MM.1S (cell line): ENCODE results near the gene RNF130.

Source experiments
- EZH2 ChIP-seq: fragments of 300-600 bp; sonication (generic); optimal IDR thresholded peaks from 2 replicates; pipeline ENCODE3; 2017; ENCODE audit warnings: low read depth, mild to moderate bottlenecking, antibody characterized with exemption, low read length, mixed read lengths
- EZH2phosphoT487 ChIP-seq: fragments of 300-600 bp; sonication (generic); IDR thresholded peaks from 2 replicates; pipeline ENCODE4 v1.6.1; 2018; ENCODE audit warnings: antibody characterized with exemption, low read length
- TF ChIP-seq, protein P1 (sequence below): fragments of 300-600 bp; sonication (generic); IDR thresholded peaks from 2 replicates; pipeline ENCODE4 v1.5.1; 2016; ENCODE audit warnings: antibody characterized with exemption, low read length, mixed read lengths

DNA sequence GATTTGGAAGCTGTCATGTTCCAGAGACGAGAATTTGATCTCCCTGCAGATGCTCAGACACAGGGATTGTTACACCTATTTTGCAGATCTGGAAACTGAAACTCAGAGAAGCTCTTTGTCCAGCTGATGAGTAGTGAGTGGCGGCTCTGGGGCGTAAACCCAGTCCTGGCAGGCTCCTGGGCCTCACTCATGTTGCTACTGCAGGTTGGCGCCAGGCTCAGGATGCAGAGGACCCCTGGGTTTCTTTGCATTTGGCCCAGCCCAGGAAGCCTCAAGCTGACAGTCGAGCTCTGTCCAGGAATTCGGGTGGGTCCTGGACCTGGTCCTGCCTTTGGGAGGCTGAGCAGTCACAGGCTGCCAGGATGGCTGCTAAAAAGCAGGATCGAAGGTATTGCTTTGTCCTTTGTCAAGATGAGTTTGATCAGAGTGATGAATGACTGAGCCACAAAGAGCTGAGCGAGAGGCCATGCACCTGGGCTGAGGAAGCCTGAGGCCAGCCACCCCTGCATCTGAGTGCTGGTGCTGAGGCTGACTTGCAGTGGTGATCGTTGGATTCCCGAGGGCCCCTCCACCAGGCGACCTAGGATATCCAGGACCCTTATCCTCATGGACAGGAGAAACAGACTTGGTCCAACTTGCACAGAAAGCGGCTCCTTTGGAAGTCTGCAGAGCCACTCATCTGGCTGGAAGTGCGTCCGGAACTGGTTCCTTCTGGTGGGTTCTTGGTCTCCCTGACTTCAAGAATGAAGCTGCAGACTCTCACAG is 8.3 kb upstream of the RNF130 start:
- TF ChIP-seq EZH2 (no peak), EZH2phosphoT487 (no peak)
- TF ChIP-seq, protein P1, sequence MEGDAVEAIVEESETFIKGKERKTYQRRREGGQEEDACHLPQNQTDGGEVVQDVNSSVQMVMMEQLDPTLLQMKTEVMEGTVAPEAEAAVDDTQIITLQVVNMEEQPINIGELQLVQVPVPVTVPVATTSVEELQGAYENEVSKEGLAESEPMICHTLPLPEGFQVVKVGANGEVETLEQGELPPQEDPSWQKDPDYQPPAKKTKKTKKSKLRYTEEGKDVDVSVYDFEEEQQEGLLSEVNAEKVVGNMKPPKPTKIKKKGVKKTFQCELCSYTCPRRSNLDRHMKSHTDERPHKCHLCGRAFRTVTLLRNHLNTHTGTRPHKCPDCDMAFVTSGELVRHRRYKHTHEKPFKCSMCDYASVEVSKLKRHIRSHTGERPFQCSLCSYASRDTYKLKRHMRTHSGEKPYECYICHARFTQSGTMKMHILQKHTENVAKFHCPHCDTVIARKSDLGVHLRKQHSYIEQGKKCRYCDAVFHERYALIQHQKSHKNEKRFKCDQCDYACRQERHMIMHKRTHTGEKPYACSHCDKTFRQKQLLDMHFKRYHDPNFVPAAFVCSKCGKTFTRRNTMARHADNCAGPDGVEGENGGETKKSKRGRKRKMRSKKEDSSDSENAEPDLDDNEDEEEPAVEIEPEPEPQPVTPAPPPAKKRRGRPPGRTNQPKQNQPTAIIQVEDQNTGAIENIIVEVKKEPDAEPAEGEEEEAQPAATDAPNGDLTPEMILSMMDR = no peak
